Astrocyte of the spinal cord (primary cell): ENCODE data around the gene CNTNAP5.

Source experiments
- DNase-seq: peaks from one replicate; pipeline ENCODE4 v3.0.0; 2011; ENCODE audit warnings: low read depth, low spot score
- H3K4me3 ChIP-seq: 2 replicates; pipeline ENCODE4 v1.5.1; 2011; ENCODE audit warnings: low read depth, mild to moderate bottlenecking, low read length, moderate library complexity
- CTCF ChIP-seq: IDR thresholded peaks from 2 replicates; pipeline ENCODE4 v1.5.1; 2012; ENCODE audit warnings: low read depth, mild to moderate bottlenecking, low read length, inconsistent platforms
- in situ Hi-C: cut with HindIII; loops from 2 replicates; pipeline ENCODE4 v1.10.0; 2017; ENCODE audit warnings: low sequenced_read_pairs

Gene CNTNAP5

GRCh38 chr2:124320051-124320688, 295.1 kb downstream of the CNTNAP5 start:
- in situ Hi-C loops = no loop called here
- H3K4me3 ChIP-seq = no peak overlapping the region
- no peak for DNase-seq
- no peak for TF ChIP-seq CTCF

GRCh38 chr2:124323321-124323720, 298.2 kb downstream of the CNTNAP5 start:
- H3K4me3 ChIP-seq = no peak overlapping the region
- no peak for DNase-seq
- in situ Hi-C loops = no loop called here
- no peak for TF ChIP-seq CTCF

- TF ChIP-seq CTCF = no peak
- in situ Hi-C loops = no loop called here
- no peak for DNase-seq
- H3K4me3 ChIP-seq = no peak overlapping the region
These were observed 300.8 kb downstream of the CNTNAP5 start for GRCh38 chr2:124325667-124326440.

- H3K4me3 ChIP-seq = no peak overlapping the region
- TF ChIP-seq CTCF = no peak
- in situ Hi-C loops = no loop called here
- DNase-seq = no peak
These were observed 302.2 kb downstream of the CNTNAP5 start for GRCh38 chr2:124327303-124327702.

- in situ Hi-C loops = no loop called here
- H3K4me3 ChIP-seq = no peak overlapping the region
- no peak for TF ChIP-seq CTCF
- DNase-seq = no peak
These were observed 303.3 kb downstream of the CNTNAP5 start for GRCh38 chr2:124328397-124328796.

GRCh38 chr2:124333784-124334183, 308.7 kb downstream of the CNTNAP5 start:
- in situ Hi-C loops = no loop called here
- no peak for DNase-seq
- no peak for TF ChIP-seq CTCF
- H3K4me3 ChIP-seq = no peak overlapping the region
